Choroid plexus epithelial cell (primary cell): ENCODE measurements around the gene LRP11.
"Not testable (repeated sequence)": the region's sequence is repeated elsewhere in the genome, so short reads cannot be mapped to it uniquely, and the experiment has no call there.

Source experiments
- DNase-seq: peaks from one replicate; pipeline ENCODE4 v3.0.0-alpha.2; 2010; ENCODE audit warnings: low read depth
- H3K4me3 ChIP-seq: 2 replicates; pipeline ENCODE4 v1.5.1; 2011; ENCODE audit warnings: low read depth, mild to moderate bottlenecking, control low read depth, low read length, moderate library complexity
- CTCF ChIP-seq: conservative IDR thresholded peaks from 2 replicates; pipeline ENCODE4 v1.5.1; 2011; ENCODE audit warnings: low read depth, mild to moderate bottlenecking, control low read depth, inconsistent platforms, low read length, moderate library complexity

LRP11 gene

DNA sequence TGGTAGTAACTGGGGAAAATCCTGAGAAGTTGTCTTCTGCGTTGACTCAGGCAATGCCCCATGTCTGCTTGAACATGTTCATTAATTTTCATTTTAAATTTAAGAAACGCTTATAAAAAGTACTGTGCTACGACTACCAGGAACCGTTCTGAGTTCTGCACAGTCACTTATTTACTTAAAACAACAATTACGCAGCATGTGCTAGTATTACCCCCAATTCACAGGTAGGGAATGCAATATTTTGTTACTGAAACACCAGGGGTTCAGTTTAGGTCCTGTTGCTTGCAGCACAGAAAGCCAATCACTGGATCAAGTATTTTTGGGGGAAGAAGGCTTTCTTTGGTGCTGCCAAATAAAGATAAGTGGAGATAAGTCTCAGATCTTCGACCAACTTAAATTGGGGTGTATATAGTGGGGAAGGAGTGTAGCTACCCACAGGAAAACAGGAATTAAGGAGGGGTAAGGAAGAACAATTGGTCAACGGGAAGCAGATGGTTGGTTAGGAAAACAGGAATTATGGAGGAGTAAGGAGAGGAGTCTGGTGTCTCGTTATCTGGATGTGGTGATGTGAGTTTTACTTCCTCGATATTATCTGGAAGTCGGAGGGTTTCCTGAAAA, 5.2 kb upstream of the LRP11 start:
- TF ChIP-seq CTCF = no peak
- no peak for DNase-seq
- no peak overlapping the region for H3K4me3 ChIP-seq

DNA sequence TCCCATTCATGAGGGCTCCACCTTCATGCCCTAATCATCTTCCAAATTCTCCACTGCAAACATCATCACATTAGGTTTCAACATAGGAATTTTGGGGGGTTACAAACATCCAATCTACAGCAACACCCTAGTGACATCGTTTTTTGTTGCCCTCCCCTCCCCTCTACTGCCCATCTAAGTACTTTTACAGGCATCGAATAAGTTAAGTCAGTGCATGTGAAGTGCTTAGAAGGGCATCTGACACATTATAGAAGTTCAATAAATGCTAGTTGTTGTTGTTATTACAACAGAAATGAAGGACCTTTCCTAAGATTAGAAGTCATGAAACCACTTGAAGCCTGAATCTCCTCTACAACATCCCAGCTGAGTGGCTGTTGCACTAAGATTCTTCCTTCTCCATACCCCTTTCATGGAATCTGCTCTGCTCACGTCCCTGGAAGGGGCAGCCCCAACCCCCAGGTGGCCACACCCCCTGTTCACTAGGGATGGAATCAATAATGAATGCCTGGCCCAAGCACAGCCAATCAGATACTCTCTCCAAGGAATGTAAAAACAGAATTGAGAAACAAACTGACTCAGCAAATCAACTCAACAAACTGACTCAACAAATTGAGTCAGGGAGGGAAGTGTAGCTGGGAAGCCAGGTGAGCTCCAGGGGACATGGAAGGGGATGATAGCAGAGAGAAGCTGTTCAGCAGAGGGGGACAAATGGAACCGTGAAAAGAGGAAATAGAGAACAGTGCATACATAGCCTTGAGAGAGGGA, 3.9 kb upstream of the LRP11 start:
- TF ChIP-seq CTCF = no peak

DNA sequence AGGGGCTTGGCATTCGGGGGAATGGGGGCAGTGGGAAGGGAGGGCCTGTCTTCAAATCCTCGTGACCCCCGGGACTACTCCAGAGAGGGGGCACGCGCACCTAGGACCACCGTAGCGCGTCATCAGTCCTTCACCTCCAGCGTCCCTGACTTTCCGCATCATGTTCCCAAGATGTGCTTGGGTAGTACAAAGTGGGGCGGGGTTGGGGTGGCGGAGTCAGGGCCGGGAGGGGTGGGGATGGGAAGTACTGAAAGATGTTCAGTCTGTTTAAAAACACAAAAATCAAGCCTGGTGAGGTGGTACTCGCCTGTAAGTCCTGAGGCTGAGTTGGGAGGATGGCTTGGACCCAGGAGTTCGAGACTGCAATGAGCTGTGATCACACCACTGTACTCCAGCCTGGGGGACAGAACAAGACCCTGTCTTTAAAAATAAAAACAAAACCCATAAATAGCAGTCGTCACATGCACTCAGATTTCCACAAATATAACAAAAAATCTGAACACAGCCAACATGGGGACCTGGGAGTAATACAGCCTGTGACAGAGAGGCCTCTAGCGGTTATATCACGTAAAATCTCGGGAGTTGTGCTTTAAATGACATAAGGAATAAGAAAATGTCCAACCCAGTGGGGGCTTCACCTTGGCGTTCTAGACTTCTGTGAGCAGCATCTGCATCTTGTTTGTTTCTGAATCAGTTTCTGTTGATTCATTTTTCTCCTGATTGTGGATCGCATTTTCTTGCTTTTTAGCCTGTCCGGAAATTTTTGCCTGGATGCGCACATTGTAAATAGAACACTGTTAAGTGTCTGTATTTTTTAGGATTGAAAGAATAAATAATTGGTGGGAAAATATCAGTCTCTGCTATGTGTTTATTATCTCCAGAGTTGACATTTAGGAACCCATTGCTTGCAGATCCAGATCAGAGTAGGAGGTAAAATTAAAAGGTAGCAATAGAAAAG, 698 bp upstream of the LRP11 start:
- H3K4me3 ChIP-seq = peak overlapping the region; percentile 71
- DNase-seq = peak; percentile 89
- peak; percentile 79 for TF ChIP-seq CTCF

More for the DNA sequence above, 3.9 kb upstream of the LRP11 start:
- H3K4me3 ChIP-seq = no peak overlapping the region
- peak; percentile 53 for DNase-seq

GRCh38 chr6:149862922-149863697, 1.0 kb downstream of the LRP11 start:
- H3K4me3 ChIP-seq = peak overlapping the region; percentile 71
- no peak for TF ChIP-seq CTCF
- peak; percentile 71 for DNase-seq

GRCh38 chr6:149862424-149862738, 1.8 kb downstream of the LRP11 start:
- DNase-seq = not testable (repeated sequence)
- H3K4me3 ChIP-seq = peak overlapping the region; percentile 71

DNA sequence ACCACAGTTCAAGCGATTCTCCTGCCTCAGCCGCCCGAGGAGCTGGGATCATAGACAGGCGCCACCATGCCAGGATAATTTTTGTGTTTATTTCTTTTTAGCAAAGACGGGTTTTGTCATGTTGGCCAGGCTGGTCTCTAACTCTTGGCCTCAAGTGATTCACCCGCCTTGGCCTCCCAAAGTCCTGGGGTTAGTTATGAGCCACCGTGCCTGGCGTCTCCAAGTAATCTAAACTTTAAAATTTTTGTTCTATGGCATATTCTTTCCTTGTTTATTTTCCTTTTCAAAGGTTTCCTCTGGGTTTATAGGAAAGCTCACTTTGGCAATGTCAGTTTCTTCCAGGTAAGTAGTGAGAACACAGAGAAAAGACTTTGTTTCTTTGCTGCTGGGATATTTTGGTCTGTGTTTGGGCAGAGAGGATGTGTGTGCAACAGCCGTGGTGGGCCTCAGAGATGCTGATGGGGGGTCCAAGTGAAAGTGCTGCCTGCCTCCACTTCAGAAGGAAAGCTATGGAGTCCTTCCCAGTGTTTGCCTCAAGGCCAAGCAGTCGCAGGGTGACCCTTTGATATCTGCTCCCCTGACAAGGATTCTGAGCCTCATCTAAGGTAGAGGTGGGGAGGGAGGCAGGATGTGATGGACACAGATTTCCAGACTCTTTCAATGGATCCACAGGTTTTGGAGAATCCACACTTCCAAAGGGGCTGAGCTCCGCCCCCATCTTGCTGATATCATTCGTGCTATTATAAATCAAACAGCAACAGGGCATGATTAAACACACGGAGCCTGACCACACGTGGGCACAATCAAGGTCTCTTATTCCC, 2.3 kb downstream of the LRP11 start:
- peak overlapping the region; percentile 23 for H3K4me3 ChIP-seq
- TF ChIP-seq CTCF = no peak
- DNase-seq = no peak
